MM.1S (cell line): ENCODE results near the gene TRMT10B.
A peak's percentile ranks its signal among the peaks of the same experiment; 100 is the strongest.

Experiments used
- DNase-seq: peaks from one replicate; pipeline ENCODE4 v3.0.0-alpha.2; 2015
- H2AFZ ChIP-seq: fragments of 300-600 bp; sonication (generic); 2 replicates; pipeline ENCODE4 v1.6.0; 2016; ENCODE audit warnings: antibody characterized with exemption, low read length
- H3F3A ChIP-seq: fragments of 300-600 bp; sonication (generic); 2 replicates; pipeline ENCODE4 v1.6.1; 2016; ENCODE audit warnings: mild to moderate bottlenecking, antibody characterized with exemption, low read length, moderate library complexity, mixed read lengths; ENCODE audit not compliant: insufficient read depth
- H3K27ac ChIP-seq: fragments of 300-600 bp; sonication (generic); 2 replicates; pipeline ENCODE4 v1.5.1; 2016; ENCODE audit warnings: mild to moderate bottlenecking, low read length
- H3K27me3 ChIP-seq: fragments of 300-600 bp; sonication (generic); replicated peaks from 2 replicates; pipeline ENCODE4 v1.6.0; 2016; ENCODE audit warnings: low read length; ENCODE audit not compliant: insufficient read depth
- H3K36me3 ChIP-seq: fragments of 300-600 bp; sonication (generic); replicated peaks from 2 replicates; pipeline ENCODE4 v1.6.1; 2016; ENCODE audit warnings: mild to moderate bottlenecking, low read length, mixed read lengths; ENCODE audit not compliant: insufficient read depth
- H3K4me1 ChIP-seq: fragments of 300-600 bp; sonication (generic); 2 replicates; pipeline ENCODE4 v1.6.1; 2016; ENCODE audit warnings: low read length, mixed read lengths
- H3K4me2 ChIP-seq: fragments of 300-600 bp; sonication (generic); 2 replicates; pipeline ENCODE4 v1.6.0; 2016; ENCODE audit warnings: low read depth, low read length
- H3K4me3 ChIP-seq: fragments of 300-600 bp; sonication (generic); 2 replicates; pipeline ENCODE4 v1.5.1; 2016; ENCODE audit warnings: low read length, mixed read lengths
- H3K79me2 ChIP-seq: fragments of 300-600 bp; sonication (generic); 2 replicates; pipeline ENCODE4 v1.6.1; 2016; ENCODE audit warnings: mixed run types, low read length, mixed read lengths
- H3K9ac ChIP-seq: fragments of 300-600 bp; sonication (generic); 2 replicates; pipeline ENCODE4 v1.6.1; 2016; ENCODE audit warnings: low read length, mixed read lengths
- H3K9me2 ChIP-seq: fragments of 300-600 bp; sonication (generic); replicated peaks from 2 replicates; pipeline ENCODE4 v1.6.1; 2016; ENCODE audit warnings: mild to moderate bottlenecking, low read length, mixed read lengths; ENCODE audit not compliant: insufficient read depth
- H3K9me3 ChIP-seq: fragments of 300-600 bp; sonication (generic); replicated peaks from 2 replicates; pipeline ENCODE4 v1.6.1; 2016; ENCODE audit warnings: mild to moderate bottlenecking, low read length, mixed read lengths; ENCODE audit not compliant: insufficient read depth
- H4K20me1 ChIP-seq: fragments of 300-600 bp; sonication (generic); 2 replicates; pipeline ENCODE4 v1.6.1; 2016; ENCODE audit warnings: mild to moderate bottlenecking, low read length, moderate library complexity, mixed read lengths; ENCODE audit not compliant: insufficient read depth
- EZH2 ChIP-seq: fragments of 300-600 bp; sonication (generic); optimal IDR thresholded peaks from 2 replicates; pipeline ENCODE3; 2017; ENCODE audit warnings: low read depth, mild to moderate bottlenecking, antibody characterized with exemption, low read length, mixed read lengths
- EZH2phosphoT487 ChIP-seq: fragments of 300-600 bp; sonication (generic); IDR thresholded peaks from 2 replicates; pipeline ENCODE4 v1.6.1; 2018; ENCODE audit warnings: antibody characterized with exemption, low read length
- TF ChIP-seq, protein P1 (sequence below): fragments of 300-600 bp; sonication (generic); IDR thresholded peaks from 2 replicates; pipeline ENCODE4 v1.5.1; 2016; ENCODE audit warnings: antibody characterized with exemption, low read length, mixed read lengths

The TRMT10B gene, protein sequence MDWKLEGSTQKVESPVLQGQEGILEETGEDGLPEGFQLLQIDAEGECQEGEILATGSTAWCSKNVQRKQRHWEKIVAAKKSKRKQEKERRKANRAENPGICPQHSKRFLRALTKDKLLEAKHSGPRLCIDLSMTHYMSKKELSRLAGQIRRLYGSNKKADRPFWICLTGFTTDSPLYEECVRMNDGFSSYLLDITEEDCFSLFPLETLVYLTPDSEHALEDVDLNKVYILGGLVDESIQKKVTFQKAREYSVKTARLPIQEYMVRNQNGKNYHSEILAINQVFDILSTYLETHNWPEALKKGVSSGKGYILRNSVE

DNA sequence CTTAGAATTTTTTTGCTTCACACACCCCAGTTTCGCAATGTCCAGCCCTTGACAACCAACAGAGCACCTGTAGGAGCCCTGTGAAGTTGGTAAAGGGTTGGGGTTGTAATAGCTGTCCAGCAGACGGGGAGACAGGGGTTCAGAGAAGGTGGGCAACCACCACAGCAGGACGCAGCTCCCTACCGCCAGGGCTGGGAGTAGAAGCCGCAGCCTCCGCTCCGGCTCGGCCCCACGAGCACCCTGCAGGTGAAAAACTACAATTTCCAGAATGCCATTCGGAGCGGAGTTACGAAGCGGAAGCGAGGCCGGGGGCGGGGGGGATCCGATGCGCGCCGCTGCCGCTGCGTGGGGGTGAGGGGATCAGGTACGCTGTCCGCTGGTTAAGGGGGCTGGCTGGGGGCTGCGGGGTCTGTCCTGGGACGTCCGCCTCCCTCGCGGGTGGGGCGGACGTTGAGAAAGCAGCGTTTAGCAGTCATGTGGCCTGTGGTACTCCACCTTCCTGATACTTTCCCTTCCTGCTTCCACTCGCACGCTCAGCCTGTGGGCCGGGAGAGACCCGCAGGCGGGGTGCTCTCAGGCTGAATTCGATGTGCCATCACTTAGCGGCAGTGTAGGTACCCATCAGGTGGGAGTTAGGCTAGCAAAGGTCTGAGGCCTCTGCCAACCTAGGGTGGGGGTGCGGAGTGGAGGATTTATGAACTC lies at the start of gene TRMT10B:
Gene TRMT10B (plus strand): TSS at position 317 of the 702 bp plus-strand sequence. CDS start 8,127 bp downstream, outside the sequence.
- no peaks in the 10 kb centered on the region for H3K9me3 ChIP-seq
- H3K79me2 ChIP-seq: peaks cover 9% of the 10 kb centered on the region
- no peak for TF ChIP-seq EZH2phosphoT487
- TF ChIP-seq EZH2: no peak
- TF ChIP-seq, protein P1, sequence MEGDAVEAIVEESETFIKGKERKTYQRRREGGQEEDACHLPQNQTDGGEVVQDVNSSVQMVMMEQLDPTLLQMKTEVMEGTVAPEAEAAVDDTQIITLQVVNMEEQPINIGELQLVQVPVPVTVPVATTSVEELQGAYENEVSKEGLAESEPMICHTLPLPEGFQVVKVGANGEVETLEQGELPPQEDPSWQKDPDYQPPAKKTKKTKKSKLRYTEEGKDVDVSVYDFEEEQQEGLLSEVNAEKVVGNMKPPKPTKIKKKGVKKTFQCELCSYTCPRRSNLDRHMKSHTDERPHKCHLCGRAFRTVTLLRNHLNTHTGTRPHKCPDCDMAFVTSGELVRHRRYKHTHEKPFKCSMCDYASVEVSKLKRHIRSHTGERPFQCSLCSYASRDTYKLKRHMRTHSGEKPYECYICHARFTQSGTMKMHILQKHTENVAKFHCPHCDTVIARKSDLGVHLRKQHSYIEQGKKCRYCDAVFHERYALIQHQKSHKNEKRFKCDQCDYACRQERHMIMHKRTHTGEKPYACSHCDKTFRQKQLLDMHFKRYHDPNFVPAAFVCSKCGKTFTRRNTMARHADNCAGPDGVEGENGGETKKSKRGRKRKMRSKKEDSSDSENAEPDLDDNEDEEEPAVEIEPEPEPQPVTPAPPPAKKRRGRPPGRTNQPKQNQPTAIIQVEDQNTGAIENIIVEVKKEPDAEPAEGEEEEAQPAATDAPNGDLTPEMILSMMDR: no peak
- H3K27ac ChIP-seq: no peak within 1 kb of the TSS
- peak within 1 kb of the TSS; percentile 71 for H3K9ac ChIP-seq
- no peaks in the 10 kb centered on the region for H3K36me3 ChIP-seq
- DNase-seq: peak; percentile 81
- peak within 1 kb of the TSS; percentile 97 for H3K4me3 ChIP-seq
- no peaks in the 10 kb centered on the region for H3F3A ChIP-seq
- H3K4me1 ChIP-seq: peaks cover 9% of the 10 kb centered on the region; the same call in 1 of the 2 replicates
- H2AFZ ChIP-seq: peak within 1 kb of the TSS; percentile 95
- no peaks in the 10 kb centered on the region for H3K27me3 ChIP-seq
- H3K9me2 ChIP-seq: no peaks in the 10 kb centered on the region
- peak within 1 kb of the TSS; percentile 68 for H3K4me2 ChIP-seq
- no peaks in the 10 kb centered on the region for H4K20me1 ChIP-seq

DNA sequence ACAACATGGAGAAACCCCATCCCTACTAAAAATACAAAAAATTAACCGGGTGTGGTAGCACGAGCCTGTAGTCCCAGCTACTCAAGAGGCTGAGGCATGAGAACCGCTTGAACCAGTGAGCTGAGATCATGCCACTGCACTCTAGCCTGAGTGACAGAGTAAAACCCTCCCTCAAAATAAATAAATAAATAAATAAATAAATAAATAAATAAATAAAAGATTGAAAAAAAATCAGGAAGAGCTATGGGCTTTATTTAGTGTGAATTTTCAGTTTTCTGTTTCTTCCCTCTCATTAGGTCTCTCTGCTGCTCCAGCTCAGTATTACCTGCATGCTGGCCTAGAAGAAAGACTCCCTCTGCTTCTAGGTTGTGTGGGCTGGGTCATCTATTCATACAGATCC lies 47.8 kb upstream of the TRMT10B start:
- Histone ChIP-seq H3K4me2 (no peak overlapping the region), H3K27me3 (no peaks in the 10 kb centered on the region), H3K27ac (no peak overlapping the region), H3K9ac (no peak overlapping the region), H3K79me2 (no peaks in the 10 kb centered on the region), H3F3A (no peaks in the 10 kb centered on the region), H3K4me3 (no peak overlapping the region), H3K36me3 (no peaks in the 10 kb centered on the region), H3K4me1 (no peaks in the 10 kb centered on the region), H4K20me1 (no peaks in the 10 kb centered on the region), H3K9me2 (no peaks in the 10 kb centered on the region), H3K9me3 (no peaks in the 10 kb centered on the region), H2AFZ (no peak overlapping the region)
- DNase-seq: no peak
- TF ChIP-seq EZH2: no peak
- TF ChIP-seq, protein P1: no peak
- no peak for TF ChIP-seq EZH2phosphoT487

DNA sequence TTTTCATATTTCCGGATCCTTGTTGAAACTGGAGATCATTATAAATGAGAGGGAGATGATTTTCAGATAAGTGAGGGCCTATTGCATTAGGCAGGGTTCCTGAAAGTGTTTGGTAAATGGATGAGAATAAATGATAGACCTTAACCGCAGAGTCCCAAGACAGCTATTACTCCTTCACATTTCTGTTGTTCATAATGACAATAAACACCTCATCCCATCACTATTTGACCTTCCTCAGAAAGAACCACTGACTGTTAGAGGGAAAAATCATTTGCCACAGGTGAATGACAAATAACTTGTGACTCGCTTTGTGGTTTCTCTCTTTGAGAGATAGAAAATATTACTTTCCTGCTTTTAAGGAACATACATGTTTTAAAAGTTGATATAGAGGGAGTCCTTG lies 47.3 kb upstream of the TRMT10B start:
- Histone ChIP-seq H3K4me2 (no peak overlapping the region), H3K36me3 (no peaks in the 10 kb centered on the region), H2AFZ (no peak overlapping the region), H3K9ac (no peak overlapping the region), H3K4me1 (no peaks in the 10 kb centered on the region), H4K20me1 (no peaks in the 10 kb centered on the region), H3K27ac (no peak overlapping the region), H3K4me3 (no peak overlapping the region), H3K9me3 (no peaks in the 10 kb centered on the region), H3F3A (no peaks in the 10 kb centered on the region), H3K79me2 (no peaks in the 10 kb centered on the region), H3K27me3 (no peaks in the 10 kb centered on the region), H3K9me2 (no peaks in the 10 kb centered on the region)
- no peak for DNase-seq
- no peak for TF ChIP-seq EZH2phosphoT487
- TF ChIP-seq EZH2: no peak
- TF ChIP-seq, protein P1: no peak
